Stimulated activated CD8-positive, alpha-beta memory T cell treated with anti-CD3 and anti-CD28 coated beads, Interleukin-4, amount 100 ng/mL, for 4 hours (primary cell): ENCODE data around the gene CD200.
"Not testable (repeated sequence)": the region's sequence is repeated elsewhere in the genome, so short reads cannot be mapped to it uniquely, and the experiment has no call there.

Source experiments
- DNase-seq, 2 donors: peaks; one replicate each; pipeline ENCODE4 v3.0.0-alpha.2; 2020; ENCODE audit warnings: low read depth in 2 of 2, low spot score in 1 of 2

Gene CD200

GRCh38 chr3:112357930-112358780 is 25.2 kb downstream of the CD200 start:
- no peak for DNase-seq

GRCh38 chr3:112360561-112360960 is 27.6 kb downstream of the CD200 start:
- no peak for DNase-seq

- DNase-seq, result no peak
These were observed 29.3 kb downstream of the CD200 start for GRCh38 chr3:112362221-112362620.

- no peak for DNase-seq
These were observed 31.3 kb downstream of the CD200 start for GRCh38 chr3:112364291-112364690.

GRCh38 chr3:112365035-112365434 is 32.1 kb downstream of the CD200 start:
- DNase-seq, result no peak

- DNase-seq, result no peak
These were observed 32.7 kb downstream of the CD200 start for GRCh38 chr3:112365636-112366035.

GRCh38 chr3:112366522-112366921 is 33.6 kb downstream of the CD200 start:
- DNase-seq, result no peak

GRCh38 chr3:112371569-112371968 is 38.6 kb downstream of the CD200 start:
- DNase-seq, result no peak

GRCh38 chr3:112372396-112372795 is 39.4 kb downstream of the CD200 start:
- no peak for DNase-seq

GRCh38 chr3:112373476-112373875 is 40.5 kb downstream of the CD200 start:
- DNase-seq, result no peak

- no peak for DNase-seq
These were observed 41.0 kb downstream of the CD200 start for GRCh38 chr3:112373924-112374323.

- no peak for DNase-seq
These were observed 41.4 kb downstream of the CD200 start for GRCh38 chr3:112374333-112374734.

- no peak for DNase-seq
These were observed 42.2 kb downstream of the CD200 start for GRCh38 chr3:112375117-112375516.

- no peak for DNase-seq
These were observed 43.4 kb downstream of the CD200 start for GRCh38 chr3:112376241-112376911.

GRCh38 chr3:112376992-112377391 is 44.0 kb downstream of the CD200 start:
- DNase-seq, result no peak

- no peak for DNase-seq
These were observed 44.7 kb downstream of the CD200 start for GRCh38 chr3:112377568-112378071.

GRCh38 chr3:112378347-112378746 is 45.4 kb downstream of the CD200 start:
- not testable (repeated sequence) for DNase-seq

- DNase-seq, result no peak
These were observed 46.2 kb downstream of the CD200 start for GRCh38 chr3:112379020-112379690.

GRCh38 chr3:112381673-112382542 is 49.0 kb downstream of the CD200 start:
- DNase-seq, result no peak

- DNase-seq, result no peak
These were observed 49.7 kb downstream of the CD200 start for GRCh38 chr3:112382543-112383160.
